ENCODE measurements around the gene BMPR2.

DNA sequence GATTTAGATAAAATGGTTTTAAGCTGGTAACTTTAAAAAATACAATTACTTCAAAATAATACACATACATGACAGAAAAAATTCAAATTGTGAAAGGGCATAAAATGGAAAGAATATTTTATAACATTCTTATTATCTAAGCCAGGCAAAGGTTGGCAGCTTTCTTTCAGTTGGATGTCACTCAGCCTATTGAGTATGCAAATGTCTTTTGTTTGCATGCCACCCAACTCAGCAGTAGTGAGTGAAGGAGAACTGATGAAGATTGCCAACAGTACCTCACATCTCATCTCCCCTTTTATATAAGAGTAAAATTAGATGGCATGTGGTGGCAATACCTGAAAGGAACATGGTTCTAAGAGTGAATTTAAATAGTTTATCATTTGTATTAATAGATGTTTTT is 24.8 kb downstream of the BMPR2 start:
- TF ChIP-seq, protein P1, sequence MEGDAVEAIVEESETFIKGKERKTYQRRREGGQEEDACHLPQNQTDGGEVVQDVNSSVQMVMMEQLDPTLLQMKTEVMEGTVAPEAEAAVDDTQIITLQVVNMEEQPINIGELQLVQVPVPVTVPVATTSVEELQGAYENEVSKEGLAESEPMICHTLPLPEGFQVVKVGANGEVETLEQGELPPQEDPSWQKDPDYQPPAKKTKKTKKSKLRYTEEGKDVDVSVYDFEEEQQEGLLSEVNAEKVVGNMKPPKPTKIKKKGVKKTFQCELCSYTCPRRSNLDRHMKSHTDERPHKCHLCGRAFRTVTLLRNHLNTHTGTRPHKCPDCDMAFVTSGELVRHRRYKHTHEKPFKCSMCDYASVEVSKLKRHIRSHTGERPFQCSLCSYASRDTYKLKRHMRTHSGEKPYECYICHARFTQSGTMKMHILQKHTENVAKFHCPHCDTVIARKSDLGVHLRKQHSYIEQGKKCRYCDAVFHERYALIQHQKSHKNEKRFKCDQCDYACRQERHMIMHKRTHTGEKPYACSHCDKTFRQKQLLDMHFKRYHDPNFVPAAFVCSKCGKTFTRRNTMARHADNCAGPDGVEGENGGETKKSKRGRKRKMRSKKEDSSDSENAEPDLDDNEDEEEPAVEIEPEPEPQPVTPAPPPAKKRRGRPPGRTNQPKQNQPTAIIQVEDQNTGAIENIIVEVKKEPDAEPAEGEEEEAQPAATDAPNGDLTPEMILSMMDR (conservative IDR thresholded peaks at IDR 0.05; ENCODE audit: low read depth, low read length) = no peak
- no peak for TF ChIP-seq EZH2 (IDR thresholded peaks at IDR 0.05; ENCODE audit: low read length, unreplicated experiment)

All from PC-3 (cell line).